K562 (cell line): Measurements from ENCODE around the gene MYADM. TPM values are rescaled to one million over a fixed set of nuclear protein-coding genes. Genes with fewer than 3 reads are reported as not detected.

Experiments
- ATAC-seq: fragments of 200-7000 bp; cut with Tn5 transposase; 3 replicates; pipeline ENCODE4 v1.9.1; 2020; ENCODE audit warnings: moderate library complexity
- BruUV-seq: library from RNA; stranded (reverse); fragments of 400-500 nt; replicated peaks from 2 replicates; lab custom pipeline; 2021; lab: Mats Ljungman, UMichigan
- CTCF ChIA-PET: fragments of 300-600 bp; formaldehyde crosslinking; extraction: SDS; loops from one replicate; lab custom pipeline; 2021; ENCODE audit warnings: low intra/inter-chr PET ratio; lab: Yijun Ruan, JAX
- POLR2A ChIA-PET: fragments of 300-600, 350-650 bp; sonication (Branson Sonifier 250); formaldehyde crosslinking; extraction: SDS; loops from one replicate; lab custom pipeline; 2021; ENCODE audit warnings: antibody characterized with exemption, inconsistent platforms; lab: Yijun Ruan, JAX
- DNase-seq, 4 experiments: peaks; one replicate each; pipeline versions ENCODE4 v3.0.0 to v3.0.0-alpha.2; 2011 to 2018; ENCODE audit warnings: low spot score in 3 of 4, mixed read lengths in 3 of 4; ENCODE audit errors: extremely low read depth in 1 of 4
- FAIRE-seq: peaks from 2 replicates; lab custom pipeline; 2011; peaks lifted over from hg19 to GRCh38; lab: Jason Lieb, UNC
- H2AFZ ChIP-seq: 2 replicates; pipeline ENCODE4 v1.6.0; 2011; ENCODE audit warnings: low read depth, low read length, control low read depth, inconsistent platforms
- H3K27ac ChIP-seq: fragments of 200-600 bp; 3 replicates; pipeline ENCODE4 v1.8.0; 2011; ENCODE audit warnings: low read depth, mild to moderate bottlenecking, control low read depth, inconsistent platforms, low read length, moderate library complexity, mixed read lengths; ENCODE audit errors: extremely low read depth
- H3K27me3 ChIP-seq, 2 experiments: fragments of 300-600 bp in 1 of 2; 2 replicates in 1 of 2; 3 replicates in 1 of 2; pipeline versions ENCODE4 v1.6.0 to v1.8.0; 2011; ENCODE audit warnings: inconsistent platforms in 2 of 2, low read length in 2 of 2, mild to moderate bottlenecking in 1 of 2, mixed read lengths in 1 of 2, moderate library complexity in 1 of 2; ENCODE audit not compliant: control insufficient read depth in 2 of 2, insufficient read depth in 2 of 2
- H3K36me3 ChIP-seq: fragments of 300-600 bp; 3 replicates; pipeline ENCODE4 v1.8.0; 2011; ENCODE audit warnings: mild to moderate bottlenecking, low read length, inconsistent platforms; ENCODE audit not compliant: control insufficient read depth, insufficient read depth
- H3K4me1 ChIP-seq, 2 experiments: fragments of 200-600 bp in 1 of 2; replicated peaks in 1 of 2; 2 replicates in 1 of 2; 3 replicates in 1 of 2; pipeline versions ENCODE4 v1.5.1 to v1.8.0; 2011; ENCODE audit warnings: inconsistent platforms in 2 of 2, low read length in 2 of 2, mild to moderate bottlenecking in 1 of 2, mixed read lengths in 1 of 2, moderate library complexity in 1 of 2; ENCODE audit not compliant: control insufficient read depth in 2 of 2, insufficient read depth in 2 of 2
- H3K4me2 ChIP-seq: 2 replicates; pipeline ENCODE4 v1.6.1; 2011; ENCODE audit warnings: low read length, control low read depth, inconsistent platforms, mixed read lengths; ENCODE audit not compliant: insufficient read depth
- H3K4me3 ChIP-seq: fragments of 200-600 bp; sonication (generic), shearing (Covaris generic); 2 replicates; pipeline ENCODE4 v1.5.1; 2016; ENCODE audit warnings: control low read depth, inconsistent platforms
- H3K79me2 ChIP-seq: fragments of 200-600 bp; 3 replicates; pipeline ENCODE4 v1.8.0; 2011; ENCODE audit warnings: low read length, inconsistent platforms; ENCODE audit not compliant: control insufficient read depth, insufficient read depth
- H3K9ac ChIP-seq, 2 experiments: 2 replicates each; pipeline versions ENCODE4 v1.6.0 to v1.6.1; 2011; ENCODE audit warnings: low read depth in 2 of 2, low read length in 2 of 2, control low read depth in 1 of 2, inconsistent platforms in 1 of 2, mild to moderate bottlenecking in 1 of 2, mixed read lengths in 1 of 2; ENCODE audit not compliant: insufficient read depth in 1 of 2
- H3K9me1 ChIP-seq: one replicate; pipeline ENCODE4 v1.6.0; 2011; ENCODE audit warnings: inconsistent platforms, mild to moderate bottlenecking, low read length, moderate library complexity; ENCODE audit not compliant: control insufficient read depth, insufficient read depth
- H3K9me3 ChIP-seq: replicated peaks from 2 replicates; pipeline ENCODE4 v1.5.1; 2011; ENCODE audit warnings: low read depth, low read length, inconsistent platforms; ENCODE audit not compliant: control insufficient read depth, insufficient read depth
- H4K20me1 ChIP-seq: replicated peaks from 2 replicates; pipeline ENCODE4 v1.6.1; 2011; ENCODE audit warnings: low read length, inconsistent platforms, mixed read lengths; ENCODE audit not compliant: control insufficient read depth, insufficient read depth
- CCNT2 ChIP-seq: IDR thresholded peaks from 2 replicates; pipeline ENCODE4 v1.6.1; 2011; ENCODE audit warnings: borderline replicate concordance, low read depth, mild to moderate bottlenecking, moderate library complexity, mixed read lengths, low read length; ENCODE audit not compliant: insufficient read length; ENCODE audit errors: extremely low read depth
- CREB3L1 ChIP-seq: fragments of 450-650 bp; IDR thresholded peaks from 2 replicates; pipeline ENCODE4 v1.6.1; 2014; ENCODE audit warnings: low read depth, mild to moderate bottlenecking, moderate library complexity, borderline replicate concordance
- CSDE1 ChIP-seq, 2 experiments: fragments of 450-650 bp; IDR thresholded peaks; 2 replicates each; pipeline ENCODE4 v1.6.1; 2016; ENCODE audit warnings: mild to moderate bottlenecking in 1 of 2
- ERF ChIP-seq: fragments of 450-650 bp; formaldehyde crosslinking; IDR thresholded peaks from 2 replicates; pipeline ENCODE4 v1.4.0; 2020; ENCODE audit warnings: mild to moderate bottlenecking, mixed read lengths
- L3MBTL2 ChIP-seq: fragments of 450-650 bp; IDR thresholded peaks from 2 replicates; pipeline ENCODE4 v1.6.1; 2016; ENCODE audit warnings: mild to moderate bottlenecking, moderate library complexity
- POLR2G ChIP-seq: fragments of 200-400 bp; formaldehyde crosslinking; IDR thresholded peaks from 2 replicates; pipeline ENCODE4 v1.6.1; 2017; ENCODE audit warnings: low read depth, mild to moderate bottlenecking, antibody characterized with exemption, low read length, moderate library complexity
- RB1 ChIP-seq: fragments of 450-650 bp; IDR thresholded peaks from 2 replicates; pipeline ENCODE4 v1.6.1; 2017; ENCODE audit warnings: low read depth, mild to moderate bottlenecking
- STAT6 ChIP-seq: sonication (generic); formaldehyde crosslinking; IDR thresholded peaks from 2 replicates; pipeline ENCODE4 v1.8.1; 2023; ENCODE audit warnings: mild to moderate bottlenecking, missing genetic modification reagents
- ZNF77 ChIP-seq: fragments of 250-450 bp; sonication (Bioruptor Pico); IDR thresholded peaks from 2 replicates; pipeline ENCODE4 v1.5.0; 2020
- WGBS: fragments of 100-300 bp; shearing (Covaris generic); methylation state at CpG from one replicate; pipeline ENCODE4 v1.1.6; 2016; ENCODE audit warnings: low coverage, mixed read lengths; ENCODE audit not compliant: insufficient coverage; ENCODE audit errors: missing lambda C conversion rate; 5-methylcytosine and 5-hydroxymethylcytosine counted together
- in situ Hi-C: fragments of 300-500 bp; cut with MboI; formaldehyde crosslinking; loops from 4 replicates; pipeline ENCODE4 v1.15.0; 2018; ENCODE audit warnings: inconsistent platforms, mixed read lengths
- intact Hi-C: fragments of 100-400 bp; cut with micrococcal nuclease; formaldehyde crosslinking; loops from 2 replicates; pipeline ENCODE4 v1.14.2; 2022
- polyA plus RNA-seq, 8 experiments: library from polyadenylated mRNA; depleted of rRNA in 4 of 8; stranded (reverse) in 5 of 8; unstranded in 3 of 8; fragments of >200 nt; fragmentation: Nextera tagmentation in 2 of 8; fragmentation: Illumina TruSeq in 1 of 8; extraction: Ambion mirVana in 2 of 8; extraction: Trizol in 1 of 8; gene quantifications; 2 replicates each; pipeline versions ENCODE4 v1.2.1 to v1.2.3, GENCODE V29; 2011 to 2014; ENCODE audit warnings: inconsistent platforms in 1 of 8, missing spikeins in 1 of 8
- total RNA-seq, 7 experiments: library from RNA; depleted of rRNA in 6 of 7; stranded (reverse); fragments of >200 nt in 6 of 7; fragmentation: Illumina TruSeq in 2 of 7; extraction: Trizol in 2 of 7; gene quantifications; 2 replicates each; pipeline versions ENCODE4 v1.2.1 to v1.2.3, GENCODE V29; 2011 to 2021; ENCODE audit warnings: low replicate concordance in 1 of 7

MYADM gene
- total and polyA plus RNA-seq, 9 of the 15 experiments (the other 6 are each of a cell fraction or from before 2014, with no cell fraction given): 4.5 to 70.3 (median 14.4) TPM

GRCh38 chr19:53879140-53880081, 11.7 kb downstream of the MYADM start:
- FAIRE-seq: peak; percentile 77
- Histone ChIP-seq H3K4me2 (peak overlapping the region; percentile 83), H4K20me1 (no peaks in the 10 kb centered on the region), H2AFZ (peak overlapping the region; percentile 94), H3K4me1 (peaks cover 0 to 41% of the 10 kb centered on the region in 2 experiments; a peak in 3 of 5 replicates), H3K27me3 (peaks cover 9 to 12% of the 10 kb centered on the region in 2 experiments; a peak in 3 of 5 replicates), H3K9ac (peak overlapping the region; percentile 48 to 85; a peak in 3 of 4 replicates), H3K9me1 (no peaks in the 10 kb centered on the region), H3K27ac (no peak overlapping the region), H3K4me3 (peak overlapping the region; percentile 38), H3K36me3 (peaks cover 15% of the 10 kb centered on the region; the same call in 2 of the 3 replicates), H3K9me3 (no peaks in the 10 kb centered on the region), H3K79me2 (no peaks in the 10 kb centered on the region)
- no TSS peak for BruUV-seq
- ChIA-PET POLR2A (interaction anchor here (0.6 to 4.3 kb wide), 3 partner anchors 8 to 22 kb away, joined by 3 to 27 read pairs (median 3); partner anchors contain the start of gene MYADM), CTCF (no interaction called here)
- peak; percentile 98 for ATAC-seq
- in situ Hi-C loops (no loop called here), intact Hi-C loops (no loop called here)
- WGBS: 11% methylated on average over 37 of the region's 51 CpGs
- peak; percentile 89 to 93 (median 90) for DNase-seq
- peak; percentile 44; the same call in 1 of the 2 replicates for TF ChIP-seq L3MBTL2
- TF ChIP-seq RB1: peak; percentile 76
- TF ChIP-seq ZNF77 (CRISPR knock-in tag): no peak
- TF ChIP-seq CSDE1 (IDR thresholded peaks at IDR 0.05): peak in 1 of 2 experiments; percentile 94; a peak in 2 of 4 replicates
- TF ChIP-seq POLR2G: peak; percentile 63
- no peak for TF ChIP-seq STAT6 (CRISPR knock-in tag)
- TF ChIP-seq CREB3L1: peak; percentile 77; the same call in 1 of the 2 replicates
- TF ChIP-seq ERF (CRISPR knock-in tag): 0 out of 2 replicates have a peak, but pooled peaks have one; percentile 4
- TF ChIP-seq CCNT2: peak; percentile 39
